GM06990 (cell line): Measurements from ENCODE around the gene SIRPD.

Source experiments
- DNase-seq: peaks from one replicate; pipeline ENCODE4 v3.0.0-alpha.2; 2011; ENCODE audit not compliant: insufficient read length; ENCODE audit errors: extremely low read depth
- H3K27me3 ChIP-seq: replicated peaks from 2 replicates; pipeline ENCODE4 v1.6.0; 2011; ENCODE audit warnings: low read length; ENCODE audit not compliant: control insufficient read depth, insufficient read depth
- H3K36me3 ChIP-seq: 2 replicates; pipeline ENCODE4 v1.5.1; 2011; ENCODE audit warnings: low read length; ENCODE audit not compliant: control insufficient read depth, insufficient read depth
- H3K4me3 ChIP-seq: replicated peaks from 2 replicates; pipeline ENCODE4 v1.5.1; 2011; ENCODE audit warnings: low read depth, mild to moderate bottlenecking, control low read depth, low read length
- TF ChIP-seq, protein P1 (sequence below): IDR thresholded peaks from 2 replicates; pipeline ENCODE4 v1.5.1; 2011; ENCODE audit warnings: low read length, control low read depth, mild to moderate bottlenecking, inconsistent platforms; ENCODE audit not compliant: insufficient read depth, poor library complexity, severe bottlenecking

SIRPD gene

DNA sequence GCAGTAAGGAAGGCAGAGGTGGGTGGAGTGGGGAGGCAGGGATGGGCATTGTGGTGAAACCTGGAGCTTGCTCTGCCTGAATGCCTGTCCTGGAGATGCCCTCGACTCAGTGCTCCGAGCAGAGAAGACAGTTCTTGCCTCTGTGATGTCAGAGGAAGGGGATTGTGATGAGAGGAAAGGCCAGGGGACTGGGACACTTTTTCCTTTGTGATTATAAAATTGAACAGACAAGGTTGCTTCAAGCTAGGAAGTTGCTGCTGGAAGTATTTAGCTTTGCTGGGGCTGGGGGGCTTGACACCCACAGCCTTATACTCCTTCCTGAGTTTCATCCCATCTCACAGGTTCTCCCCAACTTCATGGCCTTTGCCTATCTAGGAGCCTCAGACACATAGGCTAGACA, at the start of gene SIRPD:
Gene SIRPD, minus strand, starts transcription at position 101 of the 400 bp plus-strand sequence. Its CDS starts 52 bp downstream, at position 49.
- Histone ChIP-seq H3K4me3 (no peak within 1 kb of the TSS), H3K27me3 (no peaks in the 10 kb centered on the region; the same call in 1 of the 2 replicates), H3K36me3 (no peaks in the 10 kb centered on the region)
- DNase-seq, result no peak
- TF ChIP-seq, protein P1, sequence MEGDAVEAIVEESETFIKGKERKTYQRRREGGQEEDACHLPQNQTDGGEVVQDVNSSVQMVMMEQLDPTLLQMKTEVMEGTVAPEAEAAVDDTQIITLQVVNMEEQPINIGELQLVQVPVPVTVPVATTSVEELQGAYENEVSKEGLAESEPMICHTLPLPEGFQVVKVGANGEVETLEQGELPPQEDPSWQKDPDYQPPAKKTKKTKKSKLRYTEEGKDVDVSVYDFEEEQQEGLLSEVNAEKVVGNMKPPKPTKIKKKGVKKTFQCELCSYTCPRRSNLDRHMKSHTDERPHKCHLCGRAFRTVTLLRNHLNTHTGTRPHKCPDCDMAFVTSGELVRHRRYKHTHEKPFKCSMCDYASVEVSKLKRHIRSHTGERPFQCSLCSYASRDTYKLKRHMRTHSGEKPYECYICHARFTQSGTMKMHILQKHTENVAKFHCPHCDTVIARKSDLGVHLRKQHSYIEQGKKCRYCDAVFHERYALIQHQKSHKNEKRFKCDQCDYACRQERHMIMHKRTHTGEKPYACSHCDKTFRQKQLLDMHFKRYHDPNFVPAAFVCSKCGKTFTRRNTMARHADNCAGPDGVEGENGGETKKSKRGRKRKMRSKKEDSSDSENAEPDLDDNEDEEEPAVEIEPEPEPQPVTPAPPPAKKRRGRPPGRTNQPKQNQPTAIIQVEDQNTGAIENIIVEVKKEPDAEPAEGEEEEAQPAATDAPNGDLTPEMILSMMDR, result no peak

DNA sequence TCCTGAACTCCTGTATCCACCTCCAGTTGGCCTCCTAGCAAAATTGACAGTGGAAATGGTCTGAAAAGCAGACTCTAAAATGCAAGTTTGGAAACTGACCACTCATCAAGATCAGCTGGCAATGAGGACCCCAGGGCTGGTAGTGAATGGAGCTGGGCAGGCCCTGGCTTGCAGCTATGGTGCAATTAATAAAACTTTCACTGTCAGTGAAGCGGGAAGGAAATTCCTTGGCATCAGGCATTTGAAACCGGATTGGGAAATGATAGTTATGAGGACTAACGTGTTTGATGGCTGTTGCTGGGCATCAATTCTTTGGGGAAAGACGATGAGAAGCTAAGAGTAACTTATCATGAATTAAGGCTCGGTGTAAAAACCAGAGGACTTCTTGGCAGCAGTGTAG, 43.2 kb upstream of the SIRPD start:
- Histone ChIP-seq H3K27me3 (no peaks in the 10 kb centered on the region), H3K4me3 (no peak overlapping the region), H3K36me3 (no peaks in the 10 kb centered on the region)
- TF ChIP-seq, protein P1, result no peak
- DNase-seq, result no peak

DNA sequence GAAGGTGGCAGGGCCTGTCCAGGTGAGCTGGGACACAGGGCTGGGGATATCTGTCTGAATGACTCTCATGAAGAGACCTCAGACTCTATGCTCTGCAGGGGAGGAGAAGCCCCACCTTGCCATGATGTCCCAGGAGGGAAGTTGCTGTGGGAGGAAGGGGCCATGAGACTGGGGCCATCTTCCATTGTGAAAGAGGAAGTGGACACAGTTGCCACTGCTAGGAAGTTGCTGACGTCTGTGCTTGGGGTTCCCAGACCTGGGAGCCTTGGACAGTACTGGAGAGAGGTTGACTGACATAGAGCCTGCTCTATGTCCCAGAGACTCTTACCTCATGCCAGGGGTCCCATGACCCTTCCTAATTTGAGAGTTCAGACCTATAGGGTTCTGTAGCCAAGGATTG, 37.8 kb upstream of the SIRPD start:
- no peaks in the 10 kb centered on the region for H3K36me3 ChIP-seq
- H3K4me3 ChIP-seq, result no peak overlapping the region
- H3K27me3 ChIP-seq, result no peaks in the 10 kb centered on the region
- TF ChIP-seq, protein P1, result no peak
- no peak for DNase-seq

DNA sequence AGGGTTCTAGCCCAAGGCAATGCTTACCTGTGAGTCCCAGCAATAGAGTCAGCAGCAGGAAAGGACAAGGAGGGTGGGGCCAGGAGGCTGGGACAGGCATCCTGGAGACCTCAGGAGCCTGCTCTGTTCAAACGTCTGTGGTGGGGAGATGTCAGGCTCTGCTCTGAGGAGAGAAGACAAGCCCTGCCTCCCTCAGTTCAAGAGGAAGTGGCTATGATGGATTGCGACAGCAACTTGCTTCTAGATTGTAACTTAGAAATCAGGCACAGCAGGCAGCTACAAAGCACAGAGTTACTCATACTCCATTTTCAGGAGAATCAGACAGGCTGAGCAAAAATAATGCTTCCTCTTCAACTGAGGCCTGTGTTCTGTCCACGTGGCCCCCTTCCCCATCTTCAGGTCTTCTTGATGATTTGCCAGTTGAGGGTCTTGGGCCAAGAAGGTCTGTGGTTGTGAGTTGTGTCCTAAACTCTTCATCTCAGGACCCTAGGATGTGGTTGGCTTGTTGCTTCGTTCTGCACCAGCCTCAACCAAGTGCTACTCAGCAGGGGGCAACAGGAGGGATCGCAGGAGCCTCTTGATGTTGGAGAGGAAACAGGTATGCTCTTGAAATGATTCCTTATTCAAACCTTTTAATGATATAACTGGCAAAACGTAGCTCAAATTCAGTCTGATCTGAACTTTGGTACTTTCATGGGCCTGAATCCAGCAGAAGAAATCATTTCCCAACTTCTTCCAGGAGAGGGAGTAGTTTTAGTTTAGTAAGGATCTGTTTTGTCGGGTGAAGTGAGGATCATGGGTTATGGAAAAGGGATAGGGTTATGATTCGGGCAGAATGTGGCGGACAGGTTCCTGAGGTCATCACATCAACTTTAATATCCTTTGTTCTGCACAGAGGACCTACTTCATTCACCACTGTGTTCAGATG, 31.3 kb upstream of the SIRPD start:
- DNase-seq, result no peak
- H3K27me3 ChIP-seq, result no peaks in the 10 kb centered on the region
- TF ChIP-seq, protein P1, result no peak
- H3K36me3 ChIP-seq, result no peaks in the 10 kb centered on the region
- no peak overlapping the region for H3K4me3 ChIP-seq

DNA sequence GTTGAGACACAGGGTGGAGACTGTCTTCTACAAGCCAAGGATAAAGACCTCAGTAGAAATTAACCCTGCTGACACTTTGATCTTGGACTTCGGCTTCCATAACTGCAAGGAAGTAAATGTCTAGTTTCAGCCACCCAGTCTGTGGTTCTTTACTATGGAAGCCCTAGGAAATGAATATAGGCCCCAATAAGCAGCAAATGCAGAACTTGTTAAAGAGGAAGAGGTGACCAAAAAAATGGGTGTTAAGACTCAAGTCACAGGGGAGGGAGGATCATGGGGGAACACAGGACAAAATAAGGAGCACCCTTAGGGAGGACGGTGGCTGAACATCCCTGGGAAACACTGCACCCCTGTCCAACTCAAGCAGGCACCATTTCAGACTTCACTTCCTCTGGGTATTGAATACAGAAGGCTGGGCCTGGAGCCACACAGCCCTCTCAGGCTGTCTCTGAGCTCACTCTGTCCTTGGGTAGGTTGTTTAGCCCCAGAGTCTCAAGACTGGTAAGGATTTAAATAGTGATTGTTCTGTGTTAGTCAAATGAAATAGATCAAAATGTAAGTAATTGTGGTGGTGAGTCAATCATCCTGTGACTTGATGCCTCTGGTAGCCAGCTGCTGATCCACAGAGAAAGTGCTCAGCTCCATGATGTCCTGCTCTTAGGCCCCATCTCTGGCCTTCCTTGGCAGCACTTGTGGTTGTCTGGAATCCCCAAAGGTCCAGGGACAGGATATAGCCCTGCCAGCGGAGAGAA, 30.5 kb upstream of the SIRPD start:
- Histone ChIP-seq H3K36me3 (no peaks in the 10 kb centered on the region), H3K4me3 (no peak overlapping the region), H3K27me3 (no peaks in the 10 kb centered on the region)
- no peak for DNase-seq
- TF ChIP-seq, protein P1, result no peak
